PC-3 (cell line): ENCODE results near the gene LAMB2. TPM values are rescaled to one million over a fixed set of nuclear protein-coding genes. Genes with fewer than 3 reads are reported as not detected.

Experiments used
- ATAC-seq: fragments of 200-7000 bp; cut with Tn5 transposase; 2 replicates; pipeline ENCODE4 v1.9.1; 2020; ENCODE audit warnings: mild to moderate bottlenecking, moderate library complexity
- BruUV-seq: library from RNA; stranded (reverse); fragments of 400-500 nt; replicated peaks from 2 replicates; lab custom pipeline; 2021; lab: Mats Ljungman, UMichigan
- CTCF ChIA-PET: fragments of 300-600 bp; sonication (Branson Sonifier 250); formaldehyde crosslinking; loops from one replicate; lab custom pipeline; 2022; ENCODE audit warnings: antibody characterized with exemption; lab: Charles Lee
- POLR2A ChIA-PET: fragments of 300-600 bp; sonication (Branson Sonifier 250); formaldehyde crosslinking; loops from one replicate; lab custom pipeline; 2022; ENCODE audit warnings: antibody characterized with exemption; ENCODE audit not compliant: unreplicated experiment; lab: Charles Lee
- DNase-seq: peaks from one replicate; pipeline ENCODE4 v3.0.0-alpha.2; 2015
- H2AFZ ChIP-seq: fragments of 300-600 bp; sonication (generic); 2 replicates; pipeline ENCODE4 v1.6.0; 2016; ENCODE audit warnings: antibody characterized with exemption, low read length
- H3F3A ChIP-seq: fragments of 300-600 bp; sonication (generic); one replicate; pipeline ENCODE4 v1.6.0; 2017; ENCODE audit warnings: antibody characterized with exemption, low read length, control low read depth, mild to moderate bottlenecking; ENCODE audit not compliant: unreplicated experiment
- H3K27ac ChIP-seq: fragments of 300-600 bp; sonication (generic); 2 replicates; pipeline ENCODE4 v1.5.1; 2016; ENCODE audit warnings: mild to moderate bottlenecking, low read length
- H3K27me3 ChIP-seq: fragments of 300-600 bp; sonication (generic); 2 replicates; pipeline ENCODE4 v1.6.1; 2016; ENCODE audit warnings: low read length, mixed read lengths
- H3K36me3 ChIP-seq: fragments of 300-600 bp; sonication (generic); 2 replicates; pipeline ENCODE4 v1.6.1; 2016; ENCODE audit warnings: low read depth, mixed run types, low read length, mixed read lengths
- H3K4me1 ChIP-seq: fragments of 300-600 bp; sonication (generic); 2 replicates; pipeline ENCODE4 v1.5.1; 2016; ENCODE audit warnings: low read length; ENCODE audit not compliant: insufficient read depth
- H3K4me2 ChIP-seq: fragments of 300-600 bp; sonication (generic); 2 replicates; pipeline ENCODE4 v1.6.0; 2016; ENCODE audit warnings: low read length
- H3K4me3 ChIP-seq: fragments of 300-600 bp; sonication (generic); 2 replicates; pipeline ENCODE4 v1.5.1; 2016; ENCODE audit warnings: mild to moderate bottlenecking, low read length, mixed read lengths
- H3K79me2 ChIP-seq: fragments of 300-600 bp; sonication (generic); 2 replicates; pipeline ENCODE4 v1.6.1; 2017; ENCODE audit warnings: low read length, mixed read lengths
- H3K9ac ChIP-seq: fragments of 300-600 bp; sonication (generic); 2 replicates; pipeline ENCODE4 v1.6.0; 2016; ENCODE audit warnings: mild to moderate bottlenecking, low read length
- H3K9me2 ChIP-seq: fragments of 300-600 bp; sonication (generic); replicated peaks from 2 replicates; pipeline ENCODE4 v1.6.1; 2016; ENCODE audit warnings: mixed run types, low read length, mixed read lengths
- H3K9me3 ChIP-seq: fragments of 300-600 bp; sonication (generic); 2 replicates; pipeline ENCODE4 v1.6.1; 2016; ENCODE audit warnings: low read length, mixed read lengths
- H4K20me1 ChIP-seq: fragments of 300-600 bp; sonication (generic); 2 replicates; pipeline ENCODE4 v1.6.1; 2016; ENCODE audit warnings: low read length, mixed read lengths
- CTCF ChIP-seq: fragments of 300-600 bp; sonication (generic); conservative IDR thresholded peaks from 2 replicates; pipeline ENCODE4 v1.5.1; 2017; ENCODE audit warnings: antibody characterized with exemption, low read depth, mild to moderate bottlenecking, low read length
- EZH2 ChIP-seq: fragments of 300-600 bp; sonication (generic); IDR thresholded peaks from one replicate; pipeline ENCODE4 v1.6.1; 2017; ENCODE audit warnings: antibody characterized with exemption, mild to moderate bottlenecking, low read length; ENCODE audit not compliant: unreplicated experiment
- EZH2phosphoT487 ChIP-seq: fragments of 300-600 bp; sonication (generic); IDR thresholded peaks from 2 replicates; pipeline ENCODE4 v1.6.1; 2018; ENCODE audit warnings: mild to moderate bottlenecking, antibody characterized with exemption, low read length, borderline replicate concordance
- intact Hi-C: fragments of 100-400 bp; cut with micrococcal nuclease; formaldehyde crosslinking; loops from 2 replicates; pipeline ENCODE4 v1.9.0; 2023
- total RNA-seq: library from RNA; depleted of rRNA; stranded (reverse); fragments of >200 nt; gene quantifications from 2 replicates; pipeline ENCODE4 v1.2.3, GENCODE V29; 2014

LAMB2 gene
- total RNA-seq, 1 experiment from 2014 or later, result 240 TPM

GRCh38 chr3:49164983-49165720 lies 32.3 kb upstream of the LAMB2 start:
- TSS peak; percentile 55 for BruUV-seq
- no peaks in the 10 kb centered on the region for H3K27me3 ChIP-seq
- H3K9me2 ChIP-seq, result no peaks in the 10 kb centered on the region
- no peak for DNase-seq
- peak overlapping the region; percentile 57 for H3K27ac ChIP-seq
- peak overlapping the region; percentile 97 for H3K9ac ChIP-seq
- no peaks in the 10 kb centered on the region for H3F3A ChIP-seq
- peak overlapping the region; percentile 99 for H3K4me2 ChIP-seq
- TF ChIP-seq EZH2 (no peak), EZH2phosphoT487 (no peak), CTCF (no peak)
- intact Hi-C loops, result no loop called here
- no peaks in the 10 kb centered on the region for H3K9me3 ChIP-seq
- H2AFZ ChIP-seq, result peak overlapping the region; percentile 57
- H3K4me3 ChIP-seq, result peak overlapping the region; percentile 96
- peak; percentile 17; the same call in 1 of the 2 replicates for ATAC-seq
- ChIA-PET CTCF (no interaction called here), POLR2A (interaction anchor here (0.6 kb wide), 2 partner anchors 136 to 247 kb away, joined by 3 read pairs; partner anchors contain the start of gene RHOA)
- no peaks in the 10 kb centered on the region for H4K20me1 ChIP-seq
- H3K79me2 ChIP-seq, result peaks cover 28% of the 10 kb centered on the region
- peaks cover 15% of the 10 kb centered on the region; the same call in 1 of the 2 replicates for H3K36me3 ChIP-seq
- H3K4me1 ChIP-seq, result peaks cover 16% of the 10 kb centered on the region

GRCh38 chr3:49163609-49164008 lies 30.8 kb upstream of the LAMB2 start:
- no peak for TF ChIP-seq EZH2phosphoT487
- TF ChIP-seq EZH2, result no peak
- TF ChIP-seq CTCF, result no peak
- Histone ChIP-seq H3K79me2 (peaks cover 28% of the 10 kb centered on the region), H3K4me2 (no peak overlapping the region), H3F3A (no peaks in the 10 kb centered on the region), H3K4me1 (peaks cover 16% of the 10 kb centered on the region), H3K9me3 (no peaks in the 10 kb centered on the region), H3K9ac (no peak overlapping the region), H3K9me2 (no peaks in the 10 kb centered on the region), H3K27me3 (no peaks in the 10 kb centered on the region), H3K4me3 (no peak overlapping the region), H4K20me1 (no peaks in the 10 kb centered on the region), H3K36me3 (peaks cover 15% of the 10 kb centered on the region; the same call in 1 of the 2 replicates), H2AFZ (no peak overlapping the region), H3K27ac (no peak overlapping the region)
- CTCF ChIA-PET, result no interaction called here
- DNase-seq (no peak), ATAC-seq (no peak)
- POLR2A ChIA-PET, result no interaction called here
- intact Hi-C loops, result no loop called here
- BruUV-seq, result no TSS peak
